HL-60 (cell line): Measurements from ENCODE around the gene CD200R1L.

Source experiments
- DNase-seq, 2 experiments: peaks; one replicate each; pipeline ENCODE4 v3.0.0-alpha.2; 2010 to 2020; ENCODE audit warnings: low read depth in 1 of 2, low spot score in 1 of 2
- H3K27ac ChIP-seq: fragments of 250-450 bp; sonication (Bioruptor Pico); replicated peaks from 2 replicates; pipeline ENCODE4 v1.5.1; 2020; ENCODE audit warnings: mild to moderate bottlenecking, moderate library complexity
- H3K27me3 ChIP-seq: fragments of 250-450 bp; sonication (Bioruptor Pico); 2 replicates; pipeline ENCODE4 v1.5.1; 2021; ENCODE audit warnings: mild to moderate bottlenecking, moderate library complexity; ENCODE audit not compliant: insufficient read depth, poor library complexity, severe bottlenecking
- H3K4me3 ChIP-seq: replicated peaks from 2 replicates; pipeline ENCODE4 v1.5.1; 2011; ENCODE audit warnings: mild to moderate bottlenecking, control low read depth, low read length; ENCODE audit not compliant: insufficient read depth
- CTCF ChIP-seq: IDR thresholded peaks from one replicate; pipeline ENCODE4 v1.5.1; 2011; ENCODE audit warnings: low read length, control low read depth, inconsistent platforms; ENCODE audit not compliant: insufficient read depth
- GABPA ChIP-seq: IDR thresholded peaks from 2 replicates; pipeline ENCODE4 v1.6.1; 2012; ENCODE audit warnings: low read depth
- POLR2AphosphoS5 ChIP-seq: IDR thresholded peaks from 2 replicates; pipeline ENCODE4 v1.6.1; 2012; ENCODE audit warnings: low read depth
- REST ChIP-seq: IDR thresholded peaks from 2 replicates; pipeline ENCODE4 v1.6.1; 2012; ENCODE audit warnings: low read depth; ENCODE audit not compliant: insufficient replicate concordance
- SPI1 ChIP-seq: IDR thresholded peaks from 2 replicates; pipeline ENCODE4 v1.6.1; 2012; ENCODE audit warnings: low read depth, mild to moderate bottlenecking, borderline replicate concordance
- long read RNA-seq: library from polyadenylated mRNA; unstranded; transcript quantifications from one replicate; pipeline ENCODE4 v2.0.0, GENCODE V29; 2020

The CD200R1L gene
- long read RNA-seq, result 0 reads

DNA sequence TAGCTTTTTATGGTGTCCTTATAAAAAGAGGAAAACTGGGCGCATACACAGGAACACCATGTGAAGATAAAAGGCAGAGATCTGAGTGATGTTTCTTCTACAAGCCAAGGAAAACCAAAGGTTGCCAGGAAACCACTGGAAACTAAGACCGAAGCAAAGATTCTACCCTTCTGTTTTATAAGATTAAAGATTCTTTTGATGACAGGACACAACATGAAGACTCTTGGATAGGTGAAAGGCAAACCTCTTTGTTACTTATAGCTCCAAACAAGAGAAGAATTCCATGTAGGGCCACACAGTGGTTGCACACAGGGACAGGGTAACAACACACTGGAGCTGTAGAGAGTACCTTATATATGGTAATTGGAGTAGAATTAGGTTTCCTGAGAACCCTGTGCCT lies at the start of gene CD200R1L:
Gene CD200R1L (minus strand): TSS at position 101 of the 400 bp plus-strand sequence. CDS start 17,497 bp downstream, outside the sequence.
- Histone ChIP-seq H3K4me3 (no peak within 1 kb of the TSS), H3K27ac (no peak within 1 kb of the TSS), H3K27me3 (no peaks in the 10 kb centered on the region)
- TF ChIP-seq CTCF, result no peak
- TF ChIP-seq SPI1, result no peak
- TF ChIP-seq REST, result no peak
- TF ChIP-seq GABPA, result no peak
- TF ChIP-seq POLR2AphosphoS5, result no peak
- DNase-seq, result no peak

DNA sequence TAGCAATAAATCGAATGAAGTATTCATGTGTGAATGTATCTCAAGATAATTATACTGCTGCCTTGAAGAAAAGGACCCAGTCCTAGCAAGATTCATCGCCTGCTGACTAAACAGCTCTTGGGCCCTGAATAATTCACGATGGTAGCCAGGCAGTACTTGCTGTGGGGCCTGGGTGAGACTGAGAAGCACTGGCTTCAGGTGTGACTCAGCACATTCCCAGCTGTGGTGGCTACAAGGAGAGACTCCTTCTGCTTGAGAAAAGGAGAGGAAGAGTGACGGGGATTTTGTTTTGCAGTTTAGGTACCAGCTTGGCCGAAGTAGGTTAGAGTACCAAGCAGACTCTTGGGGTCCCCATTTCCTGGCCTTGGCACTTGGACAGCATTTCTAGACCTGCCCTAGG lies 47.6 kb upstream of the CD200R1L start:
- Histone ChIP-seq H3K4me3 (no peak overlapping the region), H3K27ac (no peak overlapping the region), H3K27me3 (no peaks in the 10 kb centered on the region)
- DNase-seq, result no peak
- TF ChIP-seq REST, result no peak

DNA sequence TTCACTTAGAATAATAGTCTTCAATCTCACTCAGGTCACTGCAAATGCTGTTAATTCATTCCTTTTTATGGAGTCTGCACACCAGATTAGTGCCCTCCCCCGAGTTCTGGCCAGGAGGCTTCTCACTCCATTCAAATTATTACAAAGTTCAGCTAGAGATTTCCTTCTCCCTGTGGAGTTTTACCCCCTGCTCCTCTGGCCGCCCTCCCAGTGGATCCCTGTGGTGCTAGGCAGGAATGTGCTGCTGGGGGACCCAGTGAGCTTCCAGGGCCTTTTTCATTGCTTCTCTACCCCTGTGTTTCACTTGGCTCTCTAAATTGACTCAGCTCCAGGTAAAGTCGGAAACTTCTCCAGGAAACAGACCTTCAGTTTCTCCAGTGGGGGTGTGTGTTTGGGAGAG lies 42.7 kb upstream of the CD200R1L start:
- Histone ChIP-seq H3K27me3 (no peaks in the 10 kb centered on the region), H3K27ac (no peak overlapping the region), H3K4me3 (no peak overlapping the region)
- no peak for TF ChIP-seq GABPA
- TF ChIP-seq REST, result no peak
- no peak for TF ChIP-seq CTCF
- no peak for TF ChIP-seq SPI1
- TF ChIP-seq POLR2AphosphoS5, result no peak
- no peak for DNase-seq
